BJ (cell line): ENCODE measurements around the gene FJX1. TPM values are rescaled to one million over a fixed set of nuclear protein-coding genes. Genes with fewer than 3 reads are reported as not detected.

Experiments used
- CTCF ChIA-PET: fragments of 350-600 bp; formaldehyde crosslinking; extraction: SDS; loops from one replicate; lab custom pipeline; 2021; ENCODE audit warnings: antibody characterized with exemption, inconsistent platforms; lab: Yijun Ruan, JAX
- POLR2A ChIA-PET: fragments of 300-600 bp; sonication (Branson Sonifier 250); formaldehyde crosslinking; extraction: SDS; loops from one replicate; lab custom pipeline; 2021; ENCODE audit warnings: antibody characterized with exemption; lab: Charles Lee
- DNase-seq: peaks from one replicate; pipeline ENCODE4 v3.0.0-alpha.2; 2011; ENCODE audit warnings: low read depth
- H3K27me3 ChIP-seq: 2 replicates; pipeline ENCODE4 v1.6.0; 2011; ENCODE audit warnings: low read length; ENCODE audit not compliant: control insufficient read depth, insufficient read depth
- H3K36me3 ChIP-seq: 2 replicates; pipeline ENCODE4 v1.5.1; 2011; ENCODE audit warnings: low read length; ENCODE audit not compliant: control insufficient read depth, insufficient read depth
- H3K4me3 ChIP-seq: 2 replicates; pipeline ENCODE4 v1.5.1; 2011; ENCODE audit warnings: low read depth, mild to moderate bottlenecking, control low read depth, low read length
- CTCF ChIP-seq: IDR thresholded peaks from 2 replicates; pipeline ENCODE4 v1.5.1; 2011; ENCODE audit warnings: low read depth, mild to moderate bottlenecking, control low read depth, inconsistent platforms, low read length, moderate library complexity; ENCODE audit not compliant: insufficient read depth
- polyA minus RNA-seq: library from RNA; depleted of rRNA, polyadenylated mRNA; stranded (reverse); fragments of >200 nt; gene quantifications from 2 replicates; pipeline ENCODE4 v1.2.3, GENCODE V29; 2011; rRNA and poly(A)+ RNA removed
- polyA plus RNA-seq: library from polyadenylated mRNA; depleted of rRNA; stranded (reverse); fragments of >200 nt; gene quantifications from 2 replicates; pipeline ENCODE4 v1.2.3, GENCODE V29; 2011; rRNA removed

FJX1 gene, protein sequence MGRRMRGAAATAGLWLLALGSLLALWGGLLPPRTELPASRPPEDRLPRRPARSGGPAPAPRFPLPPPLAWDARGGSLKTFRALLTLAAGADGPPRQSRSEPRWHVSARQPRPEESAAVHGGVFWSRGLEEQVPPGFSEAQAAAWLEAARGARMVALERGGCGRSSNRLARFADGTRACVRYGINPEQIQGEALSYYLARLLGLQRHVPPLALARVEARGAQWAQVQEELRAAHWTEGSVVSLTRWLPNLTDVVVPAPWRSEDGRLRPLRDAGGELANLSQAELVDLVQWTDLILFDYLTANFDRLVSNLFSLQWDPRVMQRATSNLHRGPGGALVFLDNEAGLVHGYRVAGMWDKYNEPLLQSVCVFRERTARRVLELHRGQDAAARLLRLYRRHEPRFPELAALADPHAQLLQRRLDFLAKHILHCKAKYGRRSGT
- polyA plus RNA-seq (4.8 and 6.1 TPM in 2 replicates), polyA minus RNA-seq (2.6 and 4.2 TPM in 2 replicates)

- H3K36me3 ChIP-seq = no peaks in the 10 kb centered on the region
- CTCF ChIA-PET = interaction anchor here (0.7 to 2.8 kb wide), 8 partner anchors 9 to 835 kb away, joined by 3 to 15 read pairs (median 4); no protein-coding TSS in a partner anchor
Observed at GRCh38 chr11:35617687-35618496, at the start of gene FJX1. TSS of gene FJX1 (plus strand) at chr11:35618460. CDS start at chr11:35618637, 177 bp downstream.

GRCh38 chr11:35571696-35572095, 46.6 kb upstream of the FJX1 start:
- H3K36me3 ChIP-seq = no peaks in the 10 kb centered on the region; the same call in 1 of the 2 replicates
- H3K27me3 ChIP-seq = no peaks in the 10 kb centered on the region
- H3K4me3 ChIP-seq = no peak overlapping the region
- ChIA-PET CTCF (no interaction called here), POLR2A (no interaction called here)
- TF ChIP-seq CTCF = no peak
- DNase-seq = no peak

More at GRCh38 chr11:35617687-35618496, at the start of gene FJX1:
- TF ChIP-seq CTCF = no peak
- Histone ChIP-seq H3K27me3 (no peaks in the 10 kb centered on the region), H3K4me3 (peak within 1 kb of the TSS; percentile 58)
- DNase-seq = peak; percentile 51
- POLR2A ChIA-PET = interaction anchor here (0.6 kb wide), 1 partner anchor 163 kb away, joined by 3 read pairs; no protein-coding TSS in a partner anchor

DNA sequence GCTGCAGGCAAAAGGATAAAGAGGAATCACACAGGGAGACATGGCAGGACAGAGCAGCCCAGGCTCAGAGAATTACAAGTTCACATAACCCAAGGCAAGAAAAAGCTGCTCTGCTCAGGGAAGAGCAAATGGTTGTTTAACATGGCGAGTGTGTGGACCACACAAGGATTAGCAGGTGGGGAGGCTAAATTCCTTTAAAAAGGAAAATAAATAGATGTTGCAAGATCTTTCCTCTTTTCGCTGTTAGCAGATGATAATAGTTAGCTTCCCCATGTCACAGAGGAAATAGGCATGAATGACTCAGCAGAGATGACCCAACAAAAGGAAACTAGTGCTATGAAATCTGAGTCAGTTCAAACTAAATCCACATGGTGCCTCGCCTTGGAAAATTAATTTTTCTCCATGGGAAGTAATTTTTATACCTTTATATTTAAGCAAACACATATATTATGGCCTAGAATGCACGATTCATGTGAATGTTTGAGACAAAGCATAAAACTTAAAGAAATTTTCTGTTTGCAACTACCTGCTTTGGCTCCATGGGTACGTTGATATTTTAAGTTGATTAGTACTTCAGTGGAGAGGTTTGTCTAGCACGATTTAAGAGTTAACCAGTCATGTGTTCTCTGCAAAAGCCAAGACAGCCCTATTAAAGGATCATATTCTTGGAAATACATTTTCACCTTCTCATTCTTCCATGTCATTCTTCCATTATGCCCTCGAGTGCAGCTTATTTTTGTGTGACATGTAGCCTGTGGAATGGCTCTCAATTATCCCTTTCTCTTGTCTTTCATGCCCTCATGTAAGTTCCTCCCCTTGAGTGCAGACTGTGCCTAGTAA, 38.5 kb upstream of the FJX1 start:
- TF ChIP-seq CTCF = no peak
- ChIA-PET POLR2A (no interaction called here), CTCF (interaction anchor here (1.0 to 1.1 kb wide), 2 partner anchors 36 to 93 kb away, joined by 3 to 4 read pairs; no protein-coding TSS in a partner anchor)
- H3K36me3 ChIP-seq = no peaks in the 10 kb centered on the region; the same call in 1 of the 2 replicates
- DNase-seq = peak; percentile 93
- H3K27me3 ChIP-seq = no peaks in the 10 kb centered on the region
- no peak overlapping the region for H3K4me3 ChIP-seq

- ChIA-PET POLR2A (no interaction called here), CTCF (interaction anchor here (1.1 kb wide), 2 partner anchors 32 to 94 kb away, joined by 4 read pairs; no protein-coding TSS in a partner anchor)
- TF ChIP-seq CTCF = no peak
- no peaks in the 10 kb centered on the region for H3K36me3 ChIP-seq
- no peak overlapping the region for H3K4me3 ChIP-seq
- H3K27me3 ChIP-seq = no peaks in the 10 kb centered on the region
- no peak for DNase-seq
Observed at GRCh38 chr11:35580397-35580781, 37.9 kb upstream of the FJX1 start.
